H9 (cell line): ENCODE measurements around the gene ZBTB17. TPM values are rescaled to one million over a fixed set of nuclear protein-coding genes. Genes with fewer than 3 reads are reported as not detected.

ENCODE experiments used
- DNase-seq: peaks from one replicate; pipeline ENCODE4 v3.0.0-alpha.2; 2017
- H2AFZ ChIP-seq: one replicate; pipeline ENCODE4 v1.6.1; 2013; ENCODE audit warnings: mild to moderate bottlenecking, low read length, control low read depth, moderate library complexity
- H2AK5ac ChIP-seq: 2 replicates; pipeline ENCODE4 v1.6.1; 2013; ENCODE audit warnings: low read length, control low read depth, mixed read lengths; ENCODE audit not compliant: insufficient read length
- H2BK120ac ChIP-seq: one replicate; pipeline ENCODE4 v1.6.1; 2013; ENCODE audit warnings: low read depth, mild to moderate bottlenecking, low read length, control low read depth, inconsistent platforms; ENCODE audit not compliant: poor library complexity, severe bottlenecking
- H2BK12ac ChIP-seq: 2 replicates; pipeline ENCODE4 v1.6.1; 2013; ENCODE audit warnings: low read length, control low read depth, mixed read lengths, low read depth; ENCODE audit not compliant: insufficient read length
- H2BK15ac ChIP-seq: 2 replicates; pipeline ENCODE4 v1.6.1; 2013; ENCODE audit warnings: low read depth, low read length, control low read depth
- H2BK20ac ChIP-seq: one replicate; pipeline ENCODE4 v1.6.1; 2013; ENCODE audit warnings: low read depth, mild to moderate bottlenecking, low read length, control low read depth, inconsistent platforms; ENCODE audit not compliant: poor library complexity, severe bottlenecking
- H2BK5ac ChIP-seq: 2 replicates; pipeline ENCODE4 v1.6.1; 2013; ENCODE audit warnings: low read length, control low read depth, mixed read lengths; ENCODE audit not compliant: insufficient read length
- H3K14ac ChIP-seq: 2 replicates; pipeline ENCODE4 v1.6.1; 2013; ENCODE audit warnings: low read length, control low read depth; ENCODE audit not compliant: insufficient read depth
- H3K18ac ChIP-seq: 2 replicates; pipeline ENCODE4 v1.6.1; 2013; ENCODE audit warnings: low read depth, mild to moderate bottlenecking, mixed read lengths, low read length, control low read depth; ENCODE audit not compliant: insufficient read length
- H3K23ac ChIP-seq: 2 replicates; pipeline ENCODE4 v1.6.1; 2013; ENCODE audit warnings: low read length, control low read depth, mixed read lengths, low read depth; ENCODE audit not compliant: insufficient read length
- H3K23me2 ChIP-seq: 2 replicates; pipeline ENCODE4 v1.6.1; 2013; ENCODE audit warnings: low read depth, mild to moderate bottlenecking, mixed read lengths, low read length, control low read depth; ENCODE audit not compliant: insufficient read length, poor library complexity, severe bottlenecking
- H3K27ac ChIP-seq: 2 replicates; pipeline ENCODE4 v1.5.1; 2013; ENCODE audit warnings: low read length, control low read depth, mixed read lengths, low read depth; ENCODE audit not compliant: insufficient read length
- H3K27me3 ChIP-seq: 2 replicates; pipeline ENCODE4 v1.6.1; 2013; ENCODE audit warnings: low read length, control low read depth, inconsistent platforms; ENCODE audit not compliant: insufficient read depth
- H3K4ac ChIP-seq: 2 replicates; pipeline ENCODE4 v1.6.1; 2013; ENCODE audit warnings: low read depth, mild to moderate bottlenecking, control low read depth, inconsistent platforms, low read length, moderate library complexity
- H3K4me1 ChIP-seq: 2 replicates; pipeline ENCODE4 v1.6.1; 2013; ENCODE audit warnings: low read length, control low read depth, inconsistent platforms; ENCODE audit not compliant: insufficient read depth
- H3K4me2 ChIP-seq: 2 replicates; pipeline ENCODE4 v1.6.1; 2013; ENCODE audit warnings: low read length, control low read depth, mixed read lengths; ENCODE audit not compliant: insufficient read length, insufficient read depth
- H3K56ac ChIP-seq: 2 replicates; pipeline ENCODE4 v1.6.1; 2013; ENCODE audit warnings: low read depth, mild to moderate bottlenecking, mixed read lengths, low read length, control low read depth; ENCODE audit not compliant: insufficient read length
- H3K79me1 ChIP-seq: 2 replicates; pipeline ENCODE4 v1.6.1; 2013; ENCODE audit warnings: low read depth, mild to moderate bottlenecking, moderate library complexity, low read length, control low read depth, inconsistent platforms; ENCODE audit not compliant: insufficient read depth, poor library complexity, severe bottlenecking
- H3K79me2 ChIP-seq: 2 replicates; pipeline ENCODE4 v1.6.1; 2013; ENCODE audit warnings: low read length, control low read depth, inconsistent platforms; ENCODE audit not compliant: insufficient read depth
- H3K9ac ChIP-seq: 2 replicates; pipeline ENCODE4 v1.6.1; 2013; ENCODE audit warnings: low read length, control low read depth, mixed read lengths; ENCODE audit not compliant: insufficient read length; ENCODE audit errors: extremely low read depth
- H3K9me3 ChIP-seq: one replicate; pipeline ENCODE4 v1.6.1; 2013; ENCODE audit warnings: low read depth, low read length, inconsistent platforms; ENCODE audit not compliant: control insufficient read depth
- H3T11ph ChIP-seq: one replicate; pipeline ENCODE4 v1.6.1; 2013; ENCODE audit warnings: mild to moderate bottlenecking, low read length, control low read depth, inconsistent platforms
- H4K20me1 ChIP-seq: one replicate; pipeline ENCODE4 v1.6.1; 2013; ENCODE audit not compliant: control insufficient read depth, insufficient read length, insufficient read depth
- H4K5ac ChIP-seq: 2 replicates; pipeline ENCODE4 v1.6.1; 2013; ENCODE audit warnings: low read depth, mild to moderate bottlenecking, mixed read lengths, low read length, control low read depth; ENCODE audit not compliant: insufficient read length
- H4K8ac ChIP-seq: replicated peaks from 2 replicates; pipeline ENCODE4 v1.6.1; 2013; ENCODE audit warnings: low read length, control low read depth, mixed read lengths, low read depth; ENCODE audit not compliant: insufficient read length
- H4K91ac ChIP-seq: 2 replicates; pipeline ENCODE4 v1.6.1; 2013; ENCODE audit warnings: low read depth, mild to moderate bottlenecking, moderate library complexity, mixed read lengths, low read length, control low read depth; ENCODE audit not compliant: insufficient read length
- H3K27ac Mint-ChIP-seq, 3 experiments: 2 replicates in 2 of 3; 3 replicates in 1 of 3; pipeline ENCODE4 v1.8.0; 2020 to 2021; ENCODE audit warnings: mixed read lengths in 3 of 3, mild to moderate bottlenecking in 1 of 3, moderate library complexity in 1 of 3
- H3K27me3 Mint-ChIP-seq: 2 replicates; pipeline ENCODE4 v1.8.0; 2021; ENCODE audit warnings: low read depth, mild to moderate bottlenecking, moderate library complexity, mixed read lengths
- H3K36me3 Mint-ChIP-seq, 3 experiments: 2 replicates in 2 of 3; 3 replicates in 1 of 3; pipeline ENCODE4 v1.8.0; 2020 to 2021; ENCODE audit warnings: low read depth in 3 of 3, mixed read lengths in 3 of 3; ENCODE audit not compliant: insufficient read depth in 1 of 3
- H3K4me1 Mint-ChIP-seq, 2 experiments: 2 replicates each; pipeline ENCODE4 v1.8.0; 2020; ENCODE audit warnings: mixed read lengths in 2 of 2
- H3K4me3 Mint-ChIP-seq, 2 experiments: 2 replicates in 1 of 2; 3 replicates in 1 of 2; pipeline ENCODE4 v1.8.0; 2020 to 2021; ENCODE audit warnings: mild to moderate bottlenecking in 2 of 2, mixed read lengths in 2 of 2, moderate library complexity in 1 of 2
- H3K9me3 Mint-ChIP-seq, 2 experiments: 2 replicates in 1 of 2; 3 replicates in 1 of 2; pipeline ENCODE4 v1.8.0; 2020; ENCODE audit warnings: mild to moderate bottlenecking in 2 of 2, mixed read lengths in 2 of 2, moderate library complexity in 1 of 2
- whole genome bisulfite sequencing: extraction: QIAGEN DNeasy Blood & Tissue Kit; methylation state at CpG from one replicate; pipeline ENCODE4 v1.1.7; 2013; ENCODE audit warnings: missing lambda C conversion rate, low lambda C conversion rate, mixed read lengths; ENCODE audit not compliant: insufficient read length; ENCODE audit errors: extremely low coverage; 5-methylcytosine and 5-hydroxymethylcytosine counted together
- total RNA-seq: library from RNA; stranded (reverse); gene quantifications from 2 replicates; pipeline ENCODE4 v1.2.1, GENCODE V29; 2021
- TF ChIP-seq, protein P1 (sequence below): fragments of 200-600 bp; sonication (generic); conservative IDR thresholded peaks from 3 replicates; pipeline ENCODE4 v1.8.0; 2021; ENCODE audit warnings: antibody characterized with exemption, mild to moderate bottlenecking

Gene ZBTB17
- total RNA-seq, 1 experiment from 2014 or later, result 16.5 TPM

DNA sequence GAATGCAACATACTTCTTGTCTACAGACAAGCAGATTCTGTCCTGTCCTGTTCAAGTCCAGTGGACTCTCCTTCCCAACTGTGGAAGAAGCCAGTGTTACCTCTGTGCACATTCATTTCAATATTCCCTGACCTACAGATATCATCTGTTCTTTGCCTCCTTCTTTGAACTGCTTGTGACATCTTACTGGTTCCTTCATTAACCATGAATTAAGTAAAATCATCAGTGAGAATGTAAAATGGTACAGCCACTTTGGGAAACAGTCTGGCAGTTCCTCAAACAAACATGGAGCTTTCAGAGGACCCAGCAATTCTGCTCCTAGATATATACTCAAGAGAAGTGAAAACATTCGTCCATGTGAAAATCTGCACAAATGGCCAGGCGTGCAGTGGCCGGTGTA is 34.9 kb upstream of the ZBTB17 start:
- peaks cover 8% of the 10 kb centered on the region; the same call in 1 of the 2 replicates for H3K4me1 ChIP-seq
- H2BK5ac ChIP-seq, result no peak overlapping the region
- H3K27me3 ChIP-seq, result no peaks in the 10 kb centered on the region
- no peak overlapping the region for H2BK20ac ChIP-seq
- Mint-ChIP-seq H3K27ac (no peak overlapping the region), H3K27me3 (peaks cover 7% of the 10 kb centered on the region), H3K4me1 (peaks cover 21 to 30% of the 10 kb centered on the region in 2 experiments), H3K36me3 (no peaks in the 10 kb centered on the region), H3K9me3 (no peaks in the 10 kb centered on the region), H3K4me3 (no peak overlapping the region)
- H3K23ac ChIP-seq, result no peak overlapping the region
- no CpG with 5 or more reads among the region's 3 CpGs for WGBS
- H3K4me2 ChIP-seq, result no peak overlapping the region
- no peak overlapping the region for H2BK15ac ChIP-seq
- no peak overlapping the region for H3K18ac ChIP-seq
- no peak overlapping the region for H3K14ac ChIP-seq
- no peak overlapping the region for H3K9ac ChIP-seq
- H4K20me1 ChIP-seq, result no peaks in the 10 kb centered on the region
- H4K91ac ChIP-seq, result no peak overlapping the region
- no peak overlapping the region for H3K56ac ChIP-seq
- no peak overlapping the region for H3K4ac ChIP-seq
- DNase-seq, result no peak
- TF ChIP-seq, protein P1, sequence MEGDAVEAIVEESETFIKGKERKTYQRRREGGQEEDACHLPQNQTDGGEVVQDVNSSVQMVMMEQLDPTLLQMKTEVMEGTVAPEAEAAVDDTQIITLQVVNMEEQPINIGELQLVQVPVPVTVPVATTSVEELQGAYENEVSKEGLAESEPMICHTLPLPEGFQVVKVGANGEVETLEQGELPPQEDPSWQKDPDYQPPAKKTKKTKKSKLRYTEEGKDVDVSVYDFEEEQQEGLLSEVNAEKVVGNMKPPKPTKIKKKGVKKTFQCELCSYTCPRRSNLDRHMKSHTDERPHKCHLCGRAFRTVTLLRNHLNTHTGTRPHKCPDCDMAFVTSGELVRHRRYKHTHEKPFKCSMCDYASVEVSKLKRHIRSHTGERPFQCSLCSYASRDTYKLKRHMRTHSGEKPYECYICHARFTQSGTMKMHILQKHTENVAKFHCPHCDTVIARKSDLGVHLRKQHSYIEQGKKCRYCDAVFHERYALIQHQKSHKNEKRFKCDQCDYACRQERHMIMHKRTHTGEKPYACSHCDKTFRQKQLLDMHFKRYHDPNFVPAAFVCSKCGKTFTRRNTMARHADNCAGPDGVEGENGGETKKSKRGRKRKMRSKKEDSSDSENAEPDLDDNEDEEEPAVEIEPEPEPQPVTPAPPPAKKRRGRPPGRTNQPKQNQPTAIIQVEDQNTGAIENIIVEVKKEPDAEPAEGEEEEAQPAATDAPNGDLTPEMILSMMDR, result no peak
- no peak overlapping the region for H2AFZ ChIP-seq
- no peaks in the 10 kb centered on the region for H3K23me2 ChIP-seq
- no peak overlapping the region for H3T11ph ChIP-seq
- H3K27ac ChIP-seq, result no peak overlapping the region
- H2AK5ac ChIP-seq, result no peak overlapping the region
- H2BK12ac ChIP-seq, result no peak overlapping the region
- no peak overlapping the region for H2BK120ac ChIP-seq
- no peaks in the 10 kb centered on the region for H3K9me3 ChIP-seq
- no peaks in the 10 kb centered on the region for H3K79me1 ChIP-seq
- no peaks in the 10 kb centered on the region for H3K79me2 ChIP-seq
- H4K5ac ChIP-seq, result no peak overlapping the region
- no peak overlapping the region for H4K8ac ChIP-seq
